Natural killer cell (primary cell): Measurements from ENCODE around the gene GALNT1. TPM values are rescaled to one million over a fixed set of nuclear protein-coding genes. Genes with fewer than 3 reads are reported as not detected.

Experiments used
- ATAC-seq, 3 donors: fragments of 150-1000 bp in 2 of 3; fragments of 200-7000 bp in 1 of 3; cut with Tn5 transposase; 1 replicate in 1 of 3; 2 replicates in 2 of 3; pipeline ENCODE4 v1.10.0; 2021; ENCODE audit warnings: mild to moderate bottlenecking in 2 of 3, moderate library complexity in 2 of 3
- DNase-seq, 2 donors: peaks; one replicate each; pipeline versions ENCODE4 v3.0.0 to v3.0.0-alpha.2; 2013 to 2021; ENCODE audit warnings: mixed read lengths in 1 of 2
- H3K27ac ChIP-seq: one replicate; pipeline ENCODE4 v1.5.1; 2013; ENCODE audit warnings: mild to moderate bottlenecking, low read length
- H3K27me3 ChIP-seq: one replicate; pipeline ENCODE4 v1.6.1; 2013; ENCODE audit warnings: low read length; ENCODE audit not compliant: control insufficient read depth, insufficient read depth
- H3K36me3 ChIP-seq: one replicate; pipeline ENCODE4 v1.6.1; 2013; ENCODE audit warnings: low read length; ENCODE audit not compliant: control insufficient read depth, insufficient read depth
- H3K4me1 ChIP-seq: one replicate; pipeline ENCODE4 v1.6.1; 2013; ENCODE audit warnings: low read length; ENCODE audit not compliant: control insufficient read depth, insufficient read depth
- H3K4me3 ChIP-seq: one replicate; pipeline ENCODE4 v1.5.1; 2013; ENCODE audit warnings: low read length
- H3K9me3 ChIP-seq: one replicate; pipeline ENCODE4 v1.6.1; 2013; ENCODE audit warnings: low read length; ENCODE audit not compliant: control insufficient read depth, insufficient read depth
- H3K27ac Mint-ChIP-seq, 2 donors: one replicate each; pipeline ENCODE4 v1.8.0; 2022; ENCODE audit warnings: mild to moderate bottlenecking in 2 of 2, mixed read lengths in 2 of 2, moderate library complexity in 1 of 2
- H3K27me3 Mint-ChIP-seq, 2 donors: one replicate each; pipeline ENCODE4 v1.8.0; 2022; ENCODE audit warnings: low read depth in 2 of 2, mixed read lengths in 2 of 2
- H3K36me3 Mint-ChIP-seq: one replicate; pipeline ENCODE4 v1.8.0; 2022; ENCODE audit warnings: mixed read lengths
- H3K4me1 Mint-ChIP-seq, 2 donors: one replicate each; pipeline ENCODE4 v1.8.0; 2022; ENCODE audit warnings: mixed read lengths in 2 of 2
- H3K4me3 Mint-ChIP-seq: one replicate; pipeline ENCODE4 v1.8.0; 2022; ENCODE audit warnings: mild to moderate bottlenecking, moderate library complexity, mixed read lengths
- H3K9me3 Mint-ChIP-seq, 2 donors: one replicate each; pipeline ENCODE4 v1.8.0; 2022; ENCODE audit warnings: mixed read lengths in 2 of 2
- WGBS: methylation state at CpG from one replicate; pipeline ENCODE4 v1.1.7; 2013; ENCODE audit warnings: missing lambda C conversion rate; ENCODE audit not compliant: insufficient coverage; 5-methylcytosine and 5-hydroxymethylcytosine counted together
- intact Hi-C: fragments of 100-400 bp; cut with micrococcal nuclease; formaldehyde crosslinking; loops from one replicate; pipeline ENCODE4 v1.14.2; 2022
- total RNA-seq, 4 donors: library from RNA; stranded (reverse); fragments of 120-200 nt in 1 of 4; gene quantifications; one replicate each; pipeline versions ENCODE4 v1.2.3 to v1.2.4, GENCODE V29; 2013 to 2022
- TF ChIP-seq, protein P1 (sequence below): fragments of 200-600 bp; IDR thresholded peaks from one replicate; pipeline ENCODE4 v1.8.0; 2022; ENCODE audit warnings: antibody characterized with exemption

GALNT1 gene
- total RNA-seq, 3 donors from 2014 or later (not counting 1 experiment from before 2014, with no cell fraction given) = 49.2 to 57.1 (median 50.0) TPM

DNA sequence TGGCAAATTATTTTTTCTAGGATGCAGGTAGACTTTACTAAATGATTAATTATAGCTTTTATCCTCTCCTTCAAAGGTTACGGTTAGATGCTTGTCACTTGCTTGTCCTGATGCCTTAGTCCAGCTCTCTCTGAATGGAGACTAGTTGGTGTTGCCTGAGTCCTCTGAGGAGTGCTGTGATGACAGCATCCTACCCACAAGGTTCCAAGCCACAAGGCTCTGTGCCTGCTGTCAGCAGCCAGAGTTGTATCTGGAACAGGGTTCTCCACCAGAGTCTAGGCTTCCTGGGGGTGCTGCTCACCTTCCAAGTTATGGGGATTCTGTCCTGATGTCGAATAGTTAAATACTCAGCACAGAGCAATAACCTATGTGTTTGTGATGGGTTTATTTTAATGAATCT, 125.7 kb downstream of the GALNT1 start:
- H3K4me1 Mint-ChIP-seq = no peaks in the 10 kb centered on the region
- no peak for DNase-seq
- intact Hi-C loops = no loop called here
- peaks cover 6% of the 10 kb centered on the region for H3K36me3 Mint-ChIP-seq
- H3K27me3 ChIP-seq = no peaks in the 10 kb centered on the region
- no peaks in the 10 kb centered on the region for H3K4me1 ChIP-seq
- no peak overlapping the region for H3K27ac ChIP-seq
- H3K4me3 Mint-ChIP-seq = no peak overlapping the region
- peaks cover 23% of the 10 kb centered on the region for H3K36me3 ChIP-seq
- TF ChIP-seq, protein P1, sequence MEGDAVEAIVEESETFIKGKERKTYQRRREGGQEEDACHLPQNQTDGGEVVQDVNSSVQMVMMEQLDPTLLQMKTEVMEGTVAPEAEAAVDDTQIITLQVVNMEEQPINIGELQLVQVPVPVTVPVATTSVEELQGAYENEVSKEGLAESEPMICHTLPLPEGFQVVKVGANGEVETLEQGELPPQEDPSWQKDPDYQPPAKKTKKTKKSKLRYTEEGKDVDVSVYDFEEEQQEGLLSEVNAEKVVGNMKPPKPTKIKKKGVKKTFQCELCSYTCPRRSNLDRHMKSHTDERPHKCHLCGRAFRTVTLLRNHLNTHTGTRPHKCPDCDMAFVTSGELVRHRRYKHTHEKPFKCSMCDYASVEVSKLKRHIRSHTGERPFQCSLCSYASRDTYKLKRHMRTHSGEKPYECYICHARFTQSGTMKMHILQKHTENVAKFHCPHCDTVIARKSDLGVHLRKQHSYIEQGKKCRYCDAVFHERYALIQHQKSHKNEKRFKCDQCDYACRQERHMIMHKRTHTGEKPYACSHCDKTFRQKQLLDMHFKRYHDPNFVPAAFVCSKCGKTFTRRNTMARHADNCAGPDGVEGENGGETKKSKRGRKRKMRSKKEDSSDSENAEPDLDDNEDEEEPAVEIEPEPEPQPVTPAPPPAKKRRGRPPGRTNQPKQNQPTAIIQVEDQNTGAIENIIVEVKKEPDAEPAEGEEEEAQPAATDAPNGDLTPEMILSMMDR = no peak
- WGBS = no CpG with 5 or more reads among the region's 2 CpGs
- H3K9me3 ChIP-seq = no peaks in the 10 kb centered on the region
- no peak for ATAC-seq
- H3K9me3 Mint-ChIP-seq = no peaks in the 10 kb centered on the region
- H3K4me3 ChIP-seq = no peak overlapping the region
- no peaks in the 10 kb centered on the region for H3K27me3 Mint-ChIP-seq
- no peak overlapping the region for H3K27ac Mint-ChIP-seq

DNA sequence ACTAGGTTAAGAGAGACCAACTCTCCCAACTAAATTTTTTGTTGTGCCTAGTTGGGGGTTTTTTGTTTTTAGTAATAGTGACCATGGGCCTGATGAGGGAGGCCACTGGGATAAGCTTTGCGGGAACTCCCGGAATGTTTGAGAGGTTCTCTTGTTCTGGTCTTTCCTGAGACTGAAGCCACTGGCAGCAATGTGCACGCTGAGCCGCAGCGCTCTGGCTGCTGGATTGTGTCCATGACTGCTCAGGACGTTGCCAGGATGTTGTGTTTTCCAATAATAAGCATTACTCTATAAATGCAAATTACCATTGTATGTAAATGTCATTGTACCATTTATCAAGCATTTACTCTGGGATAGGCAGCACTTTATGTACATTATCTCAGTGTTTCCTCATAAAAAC, 126.1 kb downstream of the GALNT1 start:
- DNase-seq (no peak), ATAC-seq (no peak)
- no peak overlapping the region for H3K4me3 ChIP-seq
- TF ChIP-seq, protein P1 = no peak
- H3K27ac ChIP-seq = no peak overlapping the region
- no peaks in the 10 kb centered on the region for H3K27me3 ChIP-seq
- no peak overlapping the region for H3K27ac Mint-ChIP-seq
- H3K4me3 Mint-ChIP-seq = no peak overlapping the region
- peaks cover 23% of the 10 kb centered on the region for H3K36me3 ChIP-seq
- H3K4me1 ChIP-seq = no peaks in the 10 kb centered on the region
- peaks cover 10% of the 10 kb centered on the region for H3K36me3 Mint-ChIP-seq
- no peaks in the 10 kb centered on the region for H3K9me3 Mint-ChIP-seq
- H3K27me3 Mint-ChIP-seq = no peaks in the 10 kb centered on the region
- WGBS = 95% methylated on average over 2 of the region's 6 CpGs
- intact Hi-C loops = no loop called here
- no peaks in the 10 kb centered on the region for H3K4me1 Mint-ChIP-seq
- no peaks in the 10 kb centered on the region for H3K9me3 ChIP-seq

DNA sequence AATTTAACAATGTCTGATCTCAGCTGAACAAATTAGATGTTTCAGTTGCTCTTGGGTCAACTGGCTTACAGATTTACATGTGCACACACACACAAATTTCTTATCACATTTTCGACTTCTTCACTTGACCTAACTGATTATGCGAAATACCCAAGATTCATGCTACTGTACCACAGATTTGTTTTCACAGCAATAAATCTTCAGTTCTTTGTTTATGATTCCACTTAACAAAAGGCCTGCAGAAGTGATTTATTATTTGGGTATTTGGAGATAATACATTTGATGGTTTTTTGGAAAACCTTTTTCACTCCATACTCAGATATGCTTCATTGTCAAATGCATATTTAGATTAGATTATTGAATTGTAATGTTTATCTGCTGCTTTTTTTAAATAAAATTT, 129.0 kb downstream of the GALNT1 start:
- DNase-seq = no peak
- Mint-ChIP-seq H3K4me1 (no peaks in the 10 kb centered on the region), H3K9me3 (no peaks in the 10 kb centered on the region), H3K4me3 (no peak overlapping the region), H3K36me3 (peaks cover 20% of the 10 kb centered on the region), H3K27ac (no peak overlapping the region), H3K27me3 (no peaks in the 10 kb centered on the region)
- no peak overlapping the region for H3K4me3 ChIP-seq
- intact Hi-C loops = no loop called here
- no peak for ATAC-seq
- no peaks in the 10 kb centered on the region for H3K4me1 ChIP-seq
- peaks cover 13% of the 10 kb centered on the region for H3K36me3 ChIP-seq
- H3K9me3 ChIP-seq = no peaks in the 10 kb centered on the region
- no peaks in the 10 kb centered on the region for H3K27me3 ChIP-seq
- TF ChIP-seq, protein P1 = no peak
- H3K27ac ChIP-seq = no peak overlapping the region
- WGBS = 100% methylated on average over 2 of the region's 2 CpGs

DNA sequence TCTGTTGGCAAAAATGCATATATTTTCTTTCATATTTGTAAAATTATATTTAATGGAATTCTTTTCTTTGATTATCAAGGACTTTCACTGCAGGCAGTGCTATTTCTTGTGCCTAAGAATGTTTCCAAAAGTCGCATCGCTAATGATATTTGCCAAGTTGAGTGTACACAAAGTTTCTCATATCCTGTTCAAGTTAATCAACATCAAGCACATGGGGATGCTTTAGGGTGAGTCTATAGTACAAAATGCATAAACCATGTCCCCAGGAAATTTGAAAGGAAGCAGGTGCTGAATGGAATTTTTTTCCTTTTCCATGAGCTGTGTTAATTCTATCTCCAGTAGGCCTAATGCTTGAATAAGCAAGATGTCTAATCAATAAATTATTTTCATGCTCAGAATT, 129.7 kb downstream of the GALNT1 start:
- no peak overlapping the region for H3K27ac ChIP-seq
- Mint-ChIP-seq H3K27me3 (no peaks in the 10 kb centered on the region), H3K4me3 (no peak overlapping the region), H3K4me1 (no peaks in the 10 kb centered on the region), H3K36me3 (peaks cover 20% of the 10 kb centered on the region), H3K27ac (no peak overlapping the region), H3K9me3 (no peaks in the 10 kb centered on the region)
- H3K4me1 ChIP-seq = no peaks in the 10 kb centered on the region
- TF ChIP-seq, protein P1 = no peak
- no peaks in the 10 kb centered on the region for H3K27me3 ChIP-seq
- DNase-seq (no peak), ATAC-seq (no peak)
- intact Hi-C loops = no loop called here
- WGBS = no CpG with 5 or more reads among the region's 2 CpGs
- no peak overlapping the region for H3K4me3 ChIP-seq
- no peaks in the 10 kb centered on the region for H3K9me3 ChIP-seq
- H3K36me3 ChIP-seq = peaks cover 10% of the 10 kb centered on the region
